ENCODE data around the gene MMAB. TPM values are rescaled to one million over a fixed set of nuclear protein-coding genes. Genes with fewer than 3 reads are reported as not detected.

The MMAB gene
- total and polyA plus RNA-seq, 4 donors = 47.1 to 101 (median 77.1) TPM

DNA sequence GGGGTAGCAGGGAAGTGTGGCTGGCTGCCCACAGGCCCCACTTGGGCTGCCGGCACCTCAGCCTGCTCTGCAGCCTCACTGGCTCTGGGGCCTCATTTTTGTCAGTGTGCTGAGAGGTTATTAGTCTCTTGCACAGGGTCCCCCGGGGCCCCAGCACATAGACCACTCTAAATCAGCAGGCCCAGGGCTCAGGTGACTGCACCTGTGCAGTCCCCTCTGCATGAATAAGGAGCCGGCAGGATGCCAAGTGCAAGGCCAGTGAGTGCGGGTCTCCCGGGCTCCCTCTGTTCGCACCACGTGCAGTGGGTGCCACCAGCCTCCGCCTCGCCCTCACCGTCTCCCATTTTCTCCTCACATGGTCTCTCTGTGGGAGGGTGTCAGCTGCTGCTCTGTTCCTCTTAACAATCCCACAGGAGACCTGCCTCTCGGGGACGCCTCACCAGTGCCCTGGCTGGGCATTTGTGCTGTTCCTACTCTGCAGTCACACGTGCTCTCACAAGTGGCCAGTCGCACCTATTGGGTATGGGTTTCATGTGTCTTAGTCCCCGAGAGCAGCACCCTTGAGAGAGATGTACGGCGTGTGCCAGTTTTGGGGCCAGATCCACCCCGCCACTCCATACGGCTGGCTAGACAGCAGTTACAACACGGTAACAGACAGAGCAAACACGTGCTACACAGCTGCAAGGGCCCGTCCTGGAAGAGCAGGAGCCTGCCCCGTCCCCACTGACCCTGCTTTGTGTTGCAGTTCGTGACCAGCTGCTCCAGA, 40.4 kb downstream of the MMAB start:
- Histone ChIP-seq H3K4me1 (ENCODE audit: control insufficient read depth in 4 of 4, insufficient read depth in 4 of 4, low read length in 3 of 4) (no peaks in the 10 kb centered on the region), H3K27ac (ENCODE audit: low read depth in 1 of 2, low read length in 2 of 2) (no peak overlapping the region), H3K9me3 (ENCODE audit: control insufficient read depth in 4 of 4, low read length in 3 of 4) (no peaks in the 10 kb centered on the region), H3K4me3 (ENCODE audit: low read depth in 1 of 3, low read length in 3 of 3) (no peak overlapping the region), H3K36me3 (ENCODE audit: control insufficient read depth in 4 of 4, insufficient read depth in 3 of 4, low read depth in 1 of 4, low read length in 3 of 4) (peaks cover 3 to 53% (median 22%) of the 10 kb centered on the region in 4 donors), H3K9ac (ENCODE audit: low read depth in 1 of 2, low read length in 2 of 2) (no peak overlapping the region), H3K27me3 (ENCODE audit: control insufficient read depth in 4 of 4, insufficient read depth in 4 of 4, low read length in 3 of 4) (no peaks in the 10 kb centered on the region)
- TF ChIP-seq, protein P1, sequence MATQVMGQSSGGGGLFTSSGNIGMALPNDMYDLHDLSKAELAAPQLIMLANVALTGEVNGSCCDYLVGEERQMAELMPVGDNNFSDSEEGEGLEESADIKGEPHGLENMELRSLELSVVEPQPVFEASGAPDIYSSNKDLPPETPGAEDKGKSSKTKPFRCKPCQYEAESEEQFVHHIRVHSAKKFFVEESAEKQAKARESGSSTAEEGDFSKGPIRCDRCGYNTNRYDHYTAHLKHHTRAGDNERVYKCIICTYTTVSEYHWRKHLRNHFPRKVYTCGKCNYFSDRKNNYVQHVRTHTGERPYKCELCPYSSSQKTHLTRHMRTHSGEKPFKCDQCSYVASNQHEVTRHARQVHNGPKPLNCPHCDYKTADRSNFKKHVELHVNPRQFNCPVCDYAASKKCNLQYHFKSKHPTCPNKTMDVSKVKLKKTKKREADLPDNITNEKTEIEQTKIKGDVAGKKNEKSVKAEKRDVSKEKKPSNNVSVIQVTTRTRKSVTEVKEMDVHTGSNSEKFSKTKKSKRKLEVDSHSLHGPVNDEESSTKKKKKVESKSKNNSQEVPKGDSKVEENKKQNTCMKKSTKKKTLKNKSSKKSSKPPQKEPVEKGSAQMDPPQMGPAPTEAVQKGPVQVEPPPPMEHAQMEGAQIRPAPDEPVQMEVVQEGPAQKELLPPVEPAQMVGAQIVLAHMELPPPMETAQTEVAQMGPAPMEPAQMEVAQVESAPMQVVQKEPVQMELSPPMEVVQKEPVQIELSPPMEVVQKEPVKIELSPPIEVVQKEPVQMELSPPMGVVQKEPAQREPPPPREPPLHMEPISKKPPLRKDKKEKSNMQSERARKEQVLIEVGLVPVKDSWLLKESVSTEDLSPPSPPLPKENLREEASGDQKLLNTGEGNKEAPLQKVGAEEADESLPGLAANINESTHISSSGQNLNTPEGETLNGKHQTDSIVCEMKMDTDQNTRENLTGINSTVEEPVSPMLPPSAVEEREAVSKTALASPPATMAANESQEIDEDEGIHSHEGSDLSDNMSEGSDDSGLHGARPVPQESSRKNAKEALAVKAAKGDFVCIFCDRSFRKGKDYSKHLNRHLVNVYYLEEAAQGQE (IDR thresholded peaks at IDR 0.05) = no peak
- TF ChIP-seq, protein P2, sequence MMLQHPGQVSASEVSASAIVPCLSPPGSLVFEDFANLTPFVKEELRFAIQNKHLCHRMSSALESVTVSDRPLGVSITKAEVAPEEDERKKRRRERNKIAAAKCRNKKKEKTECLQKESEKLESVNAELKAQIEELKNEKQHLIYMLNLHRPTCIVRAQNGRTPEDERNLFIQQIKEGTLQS (IDR thresholded peaks at IDR 0.05) = no peak
- no peak for TF ChIP-seq NR2F2 (IDR thresholded peaks at IDR 0.05)
- TF ChIP-seq RAD21 (IDR thresholded peaks at IDR 0.05) = no peak
- TF ChIP-seq, protein P3, sequence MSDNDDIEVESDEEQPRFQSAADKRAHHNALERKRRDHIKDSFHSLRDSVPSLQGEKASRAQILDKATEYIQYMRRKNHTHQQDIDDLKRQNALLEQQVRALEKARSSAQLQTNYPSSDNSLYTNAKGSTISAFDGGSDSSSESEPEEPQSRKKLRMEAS (IDR thresholded peaks at IDR 0.05) = no peak
- TF ChIP-seq EGR1 (IDR thresholded peaks at IDR 0.05; ENCODE audit: low read depth in 2 of 2) = no peak
- TF ChIP-seq, protein P4, sequence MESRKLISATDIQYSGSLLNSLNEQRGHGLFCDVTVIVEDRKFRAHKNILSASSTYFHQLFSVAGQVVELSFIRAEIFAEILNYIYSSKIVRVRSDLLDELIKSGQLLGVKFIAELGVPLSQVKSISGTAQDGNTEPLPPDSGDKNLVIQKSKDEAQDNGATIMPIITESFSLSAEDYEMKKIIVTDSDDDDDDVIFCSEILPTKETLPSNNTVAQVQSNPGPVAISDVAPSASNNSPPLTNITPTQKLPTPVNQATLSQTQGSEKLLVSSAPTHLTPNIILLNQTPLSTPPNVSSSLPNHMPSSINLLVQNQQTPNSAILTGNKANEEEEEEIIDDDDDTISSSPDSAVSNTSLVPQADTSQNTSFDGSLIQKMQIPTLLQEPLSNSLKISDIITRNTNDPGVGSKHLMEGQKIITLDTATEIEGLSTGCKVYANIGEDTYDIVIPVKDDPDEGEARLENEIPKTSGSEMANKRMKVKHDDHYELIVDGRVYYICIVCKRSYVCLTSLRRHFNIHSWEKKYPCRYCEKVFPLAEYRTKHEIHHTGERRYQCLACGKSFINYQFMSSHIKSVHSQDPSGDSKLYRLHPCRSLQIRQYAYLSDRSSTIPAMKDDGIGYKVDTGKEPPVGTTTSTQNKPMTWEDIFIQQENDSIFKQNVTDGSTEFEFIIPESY (IDR thresholded peaks at IDR 0.05) = no peak
- TF ChIP-seq RXRA (IDR thresholded peaks at IDR 0.05) = no peak
- no peak for TF ChIP-seq HNF4G (IDR thresholded peaks at IDR 0.05)
- WGBS = 94% methylated on average over 24 of the region's 24 CpGs
- DNase-seq (ENCODE audit: low spot score) = no peak

DNA sequence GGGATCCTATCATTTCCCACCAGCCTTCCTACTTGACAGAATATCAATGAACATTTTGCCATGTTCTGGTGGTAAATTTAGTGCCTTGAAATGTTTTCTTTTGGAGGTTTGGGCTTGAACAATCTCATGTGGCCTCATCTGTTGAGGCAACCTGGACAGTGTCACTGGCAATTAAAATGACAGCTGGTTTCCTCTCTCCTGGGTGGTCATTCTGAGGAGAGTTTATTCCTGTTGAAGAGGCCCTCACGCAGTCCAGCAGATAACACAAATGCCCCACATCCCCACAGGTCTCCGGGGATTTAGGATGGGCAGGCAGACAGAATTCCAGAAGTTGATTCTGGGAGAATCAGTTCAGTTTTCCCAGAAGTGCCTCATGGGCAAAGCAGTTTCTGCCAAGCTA, 41.9 kb downstream of the MMAB start:
- DNase-seq (ENCODE audit: low spot score) = no peak

More for the DNA sequence above, 41.9 kb downstream of the MMAB start:
- Histone ChIP-seq H3K27me3 (ENCODE audit: control insufficient read depth in 4 of 4, insufficient read depth in 4 of 4, low read length in 3 of 4) (no peaks in the 10 kb centered on the region), H3K4me3 (ENCODE audit: low read depth in 1 of 3, low read length in 3 of 3) (no peak overlapping the region), H3K9me3 (ENCODE audit: control insufficient read depth in 4 of 4, low read length in 3 of 4) (no peaks in the 10 kb centered on the region), H3K4me1 (ENCODE audit: control insufficient read depth in 4 of 4, insufficient read depth in 4 of 4, low read length in 3 of 4) (no peaks in the 10 kb centered on the region), H3K27ac (ENCODE audit: low read depth in 1 of 2, low read length in 2 of 2) (no peak overlapping the region), H3K36me3 (ENCODE audit: control insufficient read depth in 4 of 4, insufficient read depth in 3 of 4, low read depth in 1 of 4, low read length in 3 of 4) (peaks cover 3 to 66% (median 23%) of the 10 kb centered on the region in 4 donors), H3K9ac (ENCODE audit: low read depth in 1 of 2, low read length in 2 of 2) (no peak overlapping the region)
- 76% methylated on average over 2 of the region's 2 CpGs for WGBS
- TF ChIP-seq RAD21 (IDR thresholded peaks at IDR 0.05) (no peak), SP1 (IDR thresholded peaks at IDR 0.05) (no peak), TAF1 (conservative IDR thresholded peaks at IDR 0.05) (no peak), GABPA (IDR thresholded peaks at IDR 0.05 in 1 of 2, conservative IDR thresholded peaks at IDR 0.05 in 1 of 2) (no peak)
- TF ChIP-seq, protein P2 (IDR thresholded peaks at IDR 0.05) = no peak
- TF ChIP-seq, protein P1 (IDR thresholded peaks at IDR 0.05) = no peak
